ENCODE data around the gene CLIP4.

CLIP4 gene

DNA sequence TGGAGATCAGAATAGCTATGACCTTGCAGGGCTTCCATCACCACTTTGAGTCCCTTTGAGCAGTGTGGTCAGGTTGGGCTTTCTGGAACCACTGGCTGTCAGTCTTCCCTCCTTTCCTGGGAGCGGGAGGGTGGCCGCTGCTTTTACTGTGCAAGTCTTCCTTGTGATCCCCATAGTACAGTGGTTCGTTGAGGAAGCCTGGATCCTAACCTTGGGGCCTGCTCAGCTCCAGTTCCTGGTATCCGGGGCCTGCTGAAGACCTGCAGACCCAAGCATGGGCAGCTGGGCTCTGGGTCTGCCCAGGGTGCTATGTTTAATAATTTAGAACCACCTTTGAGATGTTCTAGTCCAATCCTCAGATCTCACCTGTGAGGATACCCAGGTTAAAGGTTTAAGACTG is 104.2 kb downstream of the CLIP4 start:
- no peak for ATAC-seq (ENCODE audit: insufficient read depth, low read depth)
- H3K27ac ChIP-seq (ENCODE audit: low read length) = no peak overlapping the region
- no peak for TF ChIP-seq EZH2 (IDR thresholded peaks at IDR 0.05; ENCODE audit: borderline replicate concordance, low read depth, low read length, severe bottlenecking)
- TF ChIP-seq, protein P1, sequence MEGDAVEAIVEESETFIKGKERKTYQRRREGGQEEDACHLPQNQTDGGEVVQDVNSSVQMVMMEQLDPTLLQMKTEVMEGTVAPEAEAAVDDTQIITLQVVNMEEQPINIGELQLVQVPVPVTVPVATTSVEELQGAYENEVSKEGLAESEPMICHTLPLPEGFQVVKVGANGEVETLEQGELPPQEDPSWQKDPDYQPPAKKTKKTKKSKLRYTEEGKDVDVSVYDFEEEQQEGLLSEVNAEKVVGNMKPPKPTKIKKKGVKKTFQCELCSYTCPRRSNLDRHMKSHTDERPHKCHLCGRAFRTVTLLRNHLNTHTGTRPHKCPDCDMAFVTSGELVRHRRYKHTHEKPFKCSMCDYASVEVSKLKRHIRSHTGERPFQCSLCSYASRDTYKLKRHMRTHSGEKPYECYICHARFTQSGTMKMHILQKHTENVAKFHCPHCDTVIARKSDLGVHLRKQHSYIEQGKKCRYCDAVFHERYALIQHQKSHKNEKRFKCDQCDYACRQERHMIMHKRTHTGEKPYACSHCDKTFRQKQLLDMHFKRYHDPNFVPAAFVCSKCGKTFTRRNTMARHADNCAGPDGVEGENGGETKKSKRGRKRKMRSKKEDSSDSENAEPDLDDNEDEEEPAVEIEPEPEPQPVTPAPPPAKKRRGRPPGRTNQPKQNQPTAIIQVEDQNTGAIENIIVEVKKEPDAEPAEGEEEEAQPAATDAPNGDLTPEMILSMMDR (IDR thresholded peaks at IDR 0.05; ENCODE audit: borderline replicate concordance, extremely low read depth, low read length, poor library complexity, severe bottlenecking) = no peak
- no peak overlapping the region for H3K9ac ChIP-seq (ENCODE audit: low read depth, low read length)
- no peak overlapping the region for H3K4me3 ChIP-seq (ENCODE audit: low read depth in 1 of 2, low read length in 2 of 2)
- H3K36me3 ChIP-seq (ENCODE audit: insufficient read depth, low read length) = no peaks in the 10 kb centered on the region
- peaks cover 3% of the 10 kb centered on the region; the same call in 1 of the 2 replicates for H4K20me1 ChIP-seq (ENCODE audit: insufficient read depth, low read length)
- no peak overlapping the region for H3K4me2 ChIP-seq (ENCODE audit: insufficient read depth, low read length)
- no peaks in the 10 kb centered on the region for H3K4me1 ChIP-seq (ENCODE audit: insufficient read depth, low read length)
- no peak for DNase-seq
- H3K79me2 ChIP-seq (ENCODE audit: insufficient read depth, low read length) = no peaks in the 10 kb centered on the region
- peaks cover 7% of the 10 kb centered on the region for H3K27me3 ChIP-seq (ENCODE audit: insufficient read depth, low read length, poor library complexity)
- no peak overlapping the region for H2AFZ ChIP-seq (ENCODE audit: low read depth, low read length)
- H3K9me3 ChIP-seq (ENCODE audit: insufficient read depth, low read length, severe bottlenecking) = no peaks in the 10 kb centered on the region

DNA sequence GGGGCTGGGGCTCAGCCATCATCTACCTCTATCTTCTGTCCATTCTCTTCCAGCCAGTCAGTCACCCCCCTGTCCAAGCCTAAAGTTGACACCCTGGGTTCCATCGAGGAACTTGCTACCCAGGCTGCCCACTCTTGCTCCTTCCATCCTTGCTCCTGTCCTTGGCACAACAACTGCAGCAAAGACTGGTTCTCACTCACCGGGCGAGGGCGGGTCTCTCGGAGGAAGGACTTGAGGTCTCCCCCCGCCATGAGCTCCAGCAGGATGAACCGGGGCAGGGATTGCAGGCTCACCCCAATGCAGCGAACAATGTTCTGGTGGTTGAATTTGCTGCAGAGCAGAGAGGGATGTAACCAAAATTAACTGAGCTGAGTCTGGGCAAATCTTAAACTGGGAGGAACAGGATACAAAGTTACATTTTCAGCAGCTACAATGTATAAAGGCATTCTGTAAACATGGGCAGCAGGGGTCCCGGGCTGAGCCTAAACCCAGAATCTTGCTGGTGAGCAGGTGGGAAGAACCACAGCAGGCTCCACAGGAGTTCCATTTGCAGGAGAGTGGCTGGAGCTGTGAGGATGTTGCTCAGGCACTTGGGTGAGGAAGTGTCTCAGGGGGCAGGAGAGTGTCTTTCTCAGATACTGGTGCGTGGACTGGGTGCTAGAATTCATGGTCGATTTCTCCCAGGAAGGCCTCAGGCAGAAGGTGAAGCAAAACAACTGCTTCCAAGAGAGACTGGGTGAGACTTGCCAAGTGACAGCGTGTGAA is 105.5 kb downstream of the CLIP4 start:
- H3K9me3 ChIP-seq (ENCODE audit: insufficient read depth, low read length, severe bottlenecking) = no peaks in the 10 kb centered on the region
- H3K4me1 ChIP-seq (ENCODE audit: insufficient read depth, low read length) = no peaks in the 10 kb centered on the region
- no peak for ATAC-seq (ENCODE audit: insufficient read depth, low read depth)
- no peak overlapping the region for H3K27ac ChIP-seq (ENCODE audit: low read length)
- no peak overlapping the region for H2AFZ ChIP-seq (ENCODE audit: low read depth, low read length)
- no peaks in the 10 kb centered on the region for H3K79me2 ChIP-seq (ENCODE audit: insufficient read depth, low read length)
- H3K36me3 ChIP-seq (ENCODE audit: insufficient read depth, low read length) = no peaks in the 10 kb centered on the region
- TF ChIP-seq EZH2 (IDR thresholded peaks at IDR 0.05; ENCODE audit: borderline replicate concordance, low read depth, low read length, severe bottlenecking) = no peak
- TF ChIP-seq, protein P1 (IDR thresholded peaks at IDR 0.05; ENCODE audit: borderline replicate concordance, extremely low read depth, low read length, poor library complexity, severe bottlenecking) = no peak
- DNase-seq = no peak
- H3K4me3 ChIP-seq (ENCODE audit: low read depth in 1 of 2, low read length in 2 of 2) = no peak overlapping the region
- H3K4me2 ChIP-seq (ENCODE audit: insufficient read depth, low read length) = no peak overlapping the region
- H4K20me1 ChIP-seq (ENCODE audit: insufficient read depth, low read length) = peaks cover 7% of the 10 kb centered on the region; the same call in 1 of the 2 replicates
- no peak overlapping the region for H3K9ac ChIP-seq (ENCODE audit: low read depth, low read length)
- peaks cover 11% of the 10 kb centered on the region for H3K27me3 ChIP-seq (ENCODE audit: insufficient read depth, low read length, poor library complexity)

DNA sequence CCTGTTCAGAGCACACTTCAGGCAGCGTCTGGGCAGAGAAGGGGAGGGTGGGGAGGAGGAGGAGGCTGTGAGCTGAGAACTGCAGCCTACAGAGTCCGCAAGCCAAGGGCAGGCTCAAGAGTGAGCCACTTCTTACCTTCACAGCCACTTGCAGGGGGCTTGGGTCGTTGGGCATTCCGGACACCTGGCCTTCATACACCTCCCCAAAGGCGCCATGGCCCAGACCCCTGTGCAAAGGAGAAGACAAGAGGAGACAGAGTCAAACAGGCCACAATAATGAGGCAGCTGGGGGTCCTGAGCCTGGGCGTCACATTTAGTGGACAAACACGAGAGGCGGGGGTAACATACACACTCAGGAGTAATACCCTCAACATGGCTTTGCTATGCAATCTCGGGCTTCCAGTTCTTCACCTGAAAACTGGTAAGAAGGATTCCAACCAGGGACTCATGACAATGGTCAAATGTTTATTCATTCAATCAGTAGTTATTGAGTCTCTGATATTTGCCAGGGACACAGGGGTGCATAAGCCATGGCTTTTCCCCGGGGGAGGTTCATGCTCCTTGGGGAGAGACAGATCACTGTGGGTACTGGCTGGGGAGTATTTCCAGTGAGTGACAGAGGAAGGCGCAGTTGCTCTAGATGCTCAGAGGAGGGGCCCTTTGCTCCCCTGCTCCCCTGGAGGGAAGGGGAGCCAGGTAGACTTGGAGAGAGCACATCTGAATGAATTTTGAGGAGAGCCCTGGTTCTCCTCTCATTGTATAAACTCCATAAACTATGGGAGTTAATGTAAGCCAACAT is 107.4 kb downstream of the CLIP4 start:
- H3K27me3 ChIP-seq (ENCODE audit: insufficient read depth, low read length, poor library complexity) = peaks cover 11% of the 10 kb centered on the region
- H4K20me1 ChIP-seq (ENCODE audit: insufficient read depth, low read length) = peaks cover 5% of the 10 kb centered on the region; the same call in 1 of the 2 replicates
- DNase-seq (no peak), ATAC-seq (ENCODE audit: insufficient read depth, low read depth) (no peak)
- no peak overlapping the region for H2AFZ ChIP-seq (ENCODE audit: low read depth, low read length)
- no peak overlapping the region for H3K9ac ChIP-seq (ENCODE audit: low read depth, low read length)
- no peak overlapping the region for H3K27ac ChIP-seq (ENCODE audit: low read length)
- no peaks in the 10 kb centered on the region for H3K79me2 ChIP-seq (ENCODE audit: insufficient read depth, low read length)
- no peaks in the 10 kb centered on the region for H3K36me3 ChIP-seq (ENCODE audit: insufficient read depth, low read length)
- no peak overlapping the region for H3K4me3 ChIP-seq (ENCODE audit: low read depth in 1 of 2, low read length in 2 of 2)
- H3K4me1 ChIP-seq (ENCODE audit: insufficient read depth, low read length) = no peaks in the 10 kb centered on the region
- H3K9me3 ChIP-seq (ENCODE audit: insufficient read depth, low read length, severe bottlenecking) = no peaks in the 10 kb centered on the region
- TF ChIP-seq, protein P1 (IDR thresholded peaks at IDR 0.05; ENCODE audit: borderline replicate concordance, extremely low read depth, low read length, poor library complexity, severe bottlenecking) = no peak
- TF ChIP-seq EZH2 (IDR thresholded peaks at IDR 0.05; ENCODE audit: borderline replicate concordance, low read depth, low read length, severe bottlenecking) = no peak
- no peak overlapping the region for H3K4me2 ChIP-seq (ENCODE audit: insufficient read depth, low read length)

All from DND-41 (cell line).